K562 (cell line): ENCODE results near the gene TAF8. TPM values are rescaled to one million over a fixed set of nuclear protein-coding genes. Genes with fewer than 3 reads are reported as not detected.

Source experiments
- CREBBP ChIP-seq: IDR thresholded peaks from one replicate; pipeline ENCODE4 v1.6.1; 2012; ENCODE audit warnings: low read depth, mild to moderate bottlenecking, control low read depth, inconsistent platforms, low read length
- PTBP1 ChIP-seq: fragments of 200-400 bp; formaldehyde crosslinking; IDR thresholded peaks from 2 replicates; pipeline ENCODE4 v1.6.1; 2017; ENCODE audit warnings: low read depth, low read length
- ZBTB40 ChIP-seq, 2 experiments: fragments of 450-650 bp in 1 of 2; sonication (generic) in 1 of 2; formaldehyde crosslinking in 1 of 2; IDR thresholded peaks; 2 replicates each; pipeline versions ENCODE4 v1.7.1 to v1.9.0; 2016 to 2022; ENCODE audit warnings: inconsistent platforms in 1 of 2, mild to moderate bottlenecking in 1 of 2, missing genetic modification reagents in 1 of 2
- ZNF407 ChIP-seq: fragments of 450-650 bp; IDR thresholded peaks from 2 replicates; pipeline ENCODE4 v1.6.1; 2016; ENCODE audit warnings: low read depth
- ZNF431 ChIP-seq: sonication (generic); formaldehyde crosslinking; IDR thresholded peaks from 2 replicates; pipeline ENCODE4 v1.8.0; 2022; ENCODE audit warnings: mild to moderate bottlenecking, missing genetic modification reagents
- polyA plus RNA-seq, 8 experiments: library from polyadenylated mRNA; depleted of rRNA in 4 of 8; stranded (reverse) in 5 of 8; unstranded in 3 of 8; fragments of >200 nt; fragmentation: Nextera tagmentation in 2 of 8; fragmentation: Illumina TruSeq in 1 of 8; extraction: Ambion mirVana in 2 of 8; extraction: Trizol in 1 of 8; gene quantifications; 2 replicates each; pipeline versions ENCODE4 v1.2.1 to v1.2.3, GENCODE V29; 2011 to 2014; ENCODE audit warnings: inconsistent platforms in 1 of 8, missing spikeins in 1 of 8
- total RNA-seq, 7 experiments: library from RNA; depleted of rRNA in 6 of 7; stranded (reverse); fragments of >200 nt in 6 of 7; fragmentation: Illumina TruSeq in 2 of 7; extraction: Trizol in 2 of 7; gene quantifications; 2 replicates each; pipeline versions ENCODE4 v1.2.1 to v1.2.3, GENCODE V29; 2011 to 2021; ENCODE audit warnings: low replicate concordance in 1 of 7
- TF ChIP-seq, protein P1 (sequence below): fragments of 250-450 bp; sonication (Bioruptor Pico); IDR thresholded peaks from 2 replicates; pipeline ENCODE4 v1.5.0; 2022; ENCODE audit warnings: mild to moderate bottlenecking

Gene TAF8
- total and polyA plus RNA-seq, 9 of the 15 experiments (the other 6 are each of a cell fraction or from before 2014, with no cell fraction given): 29.4 to 84.0 (median 52.6) TPM

DNA sequence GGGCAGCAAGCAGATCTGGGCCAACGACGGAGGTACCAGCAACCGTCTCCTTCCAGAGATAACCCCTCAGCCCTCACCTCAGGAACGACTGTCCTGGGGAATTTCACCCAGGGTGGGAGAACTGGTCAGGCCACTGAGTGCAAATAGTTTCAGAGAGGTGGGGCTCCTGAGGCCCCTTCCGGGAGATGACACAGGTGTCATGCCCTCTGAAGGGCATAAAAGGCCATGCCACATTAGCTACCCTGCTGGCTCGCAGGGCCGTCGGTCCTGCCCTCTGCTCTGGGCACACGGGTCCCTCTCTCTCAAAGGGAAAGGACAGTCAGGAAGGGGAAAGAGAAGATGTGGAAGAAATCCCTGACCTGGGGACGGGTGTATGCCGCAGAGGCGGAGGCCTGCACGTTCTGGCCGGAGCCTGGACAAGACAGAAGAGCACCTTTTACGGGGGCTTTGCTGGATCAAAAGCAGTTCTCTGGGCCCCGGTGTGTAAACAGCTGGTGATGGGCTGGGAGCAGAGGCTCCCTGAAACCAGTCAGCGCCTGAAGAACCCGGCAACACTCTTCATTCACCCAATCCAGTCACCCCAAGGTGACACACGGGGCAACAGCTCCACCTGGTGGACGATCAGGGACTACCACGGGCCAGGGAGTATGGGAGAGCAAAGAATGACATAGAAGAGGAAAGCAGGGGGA, 6.4 kb upstream of the TAF8 start (continued):
- TF ChIP-seq, protein P1, sequence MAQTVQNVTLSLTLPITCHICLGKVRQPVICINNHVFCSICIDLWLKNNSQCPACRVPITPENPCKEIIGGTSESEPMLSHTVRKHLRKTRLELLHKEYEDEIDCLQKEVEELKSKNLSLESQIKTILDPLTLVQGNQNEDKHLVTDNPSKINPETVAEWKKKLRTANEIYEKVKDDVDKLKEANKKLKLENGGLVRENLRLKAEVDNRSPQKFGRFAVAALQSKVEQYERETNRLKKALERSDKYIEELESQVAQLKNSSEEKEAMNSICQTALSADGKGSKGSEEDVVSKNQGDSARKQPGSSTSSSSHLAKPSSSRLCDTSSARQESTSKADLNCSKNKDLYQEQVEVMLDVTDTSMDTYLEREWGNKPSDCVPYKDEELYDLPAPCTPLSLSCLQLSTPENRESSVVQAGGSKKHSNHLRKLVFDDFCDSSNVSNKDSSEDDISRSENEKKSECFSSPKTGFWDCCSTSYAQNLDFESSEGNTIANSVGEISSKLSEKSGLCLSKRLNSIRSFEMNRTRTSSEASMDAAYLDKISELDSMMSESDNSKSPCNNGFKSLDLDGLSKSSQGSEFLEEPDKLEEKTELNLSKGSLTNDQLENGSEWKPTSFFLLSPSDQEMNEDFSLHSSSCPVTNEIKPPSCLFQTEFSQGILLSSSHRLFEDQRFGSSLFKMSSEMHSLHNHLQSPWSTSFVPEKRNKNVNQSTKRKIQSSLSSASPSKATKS (CRISPR knock-in tag): no peak
- TF ChIP-seq ZNF431 (CRISPR knock-in tag) (no peak), ZBTB40 (IDR thresholded peaks at IDR 0.05) (no peak), ZBTB40 (CRISPR knock-in tag; IDR thresholded peaks at IDR 0.05) (no peak), CREBBP (no peak), ZNF407 (no peak), PTBP1 (no peak)
